HG02981 (cell line): ENCODE measurements around the gene BORCS5.
A peak's percentile ranks its signal among the peaks of the same experiment; 100 is the strongest.

ENCODE experiments used
- ATAC-seq: cut with Tn5 transposase; IDR thresholded peaks from one replicate; pipeline ENCODE4 v1.9.1; 2021; ENCODE audit warnings: mild to moderate bottlenecking, moderate library complexity; ENCODE audit not compliant: unreplicated experiment

Gene BORCS5

DNA sequence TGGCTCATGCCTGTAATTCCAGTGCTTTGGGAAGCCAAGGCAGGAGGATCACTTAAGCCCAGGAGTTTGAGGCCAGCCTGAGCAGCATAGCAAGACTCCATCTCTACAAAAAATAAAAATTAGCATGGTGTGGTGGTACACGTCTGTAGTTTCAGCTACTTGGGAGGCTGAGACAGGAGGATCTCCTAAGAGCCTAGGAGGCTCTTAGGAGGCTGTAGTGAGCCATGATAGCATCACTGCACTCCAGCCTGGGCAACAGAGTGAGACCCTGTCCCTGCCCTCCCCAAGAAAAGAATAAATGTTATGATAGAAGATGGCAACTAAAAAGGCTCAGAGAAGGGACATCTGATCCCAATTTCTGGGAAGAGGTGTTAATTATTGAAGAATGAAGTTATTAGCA lies 3.6 kb upstream of the BORCS5 start:
- ATAC-seq: no peak

DNA sequence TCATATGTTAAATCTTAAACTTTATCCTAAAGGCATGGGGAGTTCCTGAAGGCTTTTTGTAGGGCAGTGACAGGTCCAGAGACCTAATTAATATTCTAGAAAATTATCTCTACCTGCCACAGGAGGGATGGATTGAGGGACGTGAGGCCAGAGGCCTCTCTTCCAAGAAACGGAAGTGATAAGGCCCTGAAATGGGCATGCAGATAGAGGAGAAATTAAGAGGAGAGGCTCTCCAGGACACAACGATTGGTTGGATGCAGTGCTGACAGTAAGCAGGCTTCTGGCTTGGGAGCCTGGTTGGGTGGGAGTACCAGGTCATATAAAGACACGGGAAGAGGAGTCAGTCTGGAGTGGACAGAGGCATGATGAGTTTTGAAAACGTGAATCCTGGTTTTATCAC lies 3.1 kb upstream of the BORCS5 start:
- no peak for ATAC-seq

DNA sequence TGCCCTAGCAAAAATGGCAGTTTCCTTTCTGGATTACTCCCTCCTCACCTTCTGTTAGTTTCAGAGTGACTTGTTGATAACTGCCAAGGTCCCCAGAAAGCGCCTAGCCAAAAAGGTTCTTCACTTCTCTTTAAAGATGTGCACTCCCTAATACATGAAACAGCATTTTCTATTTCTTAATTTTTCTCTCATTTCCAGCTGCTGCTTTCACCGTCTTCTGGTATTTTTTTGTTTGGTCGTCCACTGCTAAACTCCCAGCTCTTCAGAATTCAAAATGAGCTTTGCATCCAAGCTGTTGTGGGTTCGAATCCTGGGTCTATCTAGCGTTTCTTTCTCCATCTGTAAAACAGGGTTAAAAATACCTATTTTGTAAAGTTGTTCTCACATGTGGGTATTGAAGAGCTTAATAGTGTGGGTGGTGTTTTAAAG lies 397 bp upstream of the BORCS5 start:
- ATAC-seq: no peak

DNA sequence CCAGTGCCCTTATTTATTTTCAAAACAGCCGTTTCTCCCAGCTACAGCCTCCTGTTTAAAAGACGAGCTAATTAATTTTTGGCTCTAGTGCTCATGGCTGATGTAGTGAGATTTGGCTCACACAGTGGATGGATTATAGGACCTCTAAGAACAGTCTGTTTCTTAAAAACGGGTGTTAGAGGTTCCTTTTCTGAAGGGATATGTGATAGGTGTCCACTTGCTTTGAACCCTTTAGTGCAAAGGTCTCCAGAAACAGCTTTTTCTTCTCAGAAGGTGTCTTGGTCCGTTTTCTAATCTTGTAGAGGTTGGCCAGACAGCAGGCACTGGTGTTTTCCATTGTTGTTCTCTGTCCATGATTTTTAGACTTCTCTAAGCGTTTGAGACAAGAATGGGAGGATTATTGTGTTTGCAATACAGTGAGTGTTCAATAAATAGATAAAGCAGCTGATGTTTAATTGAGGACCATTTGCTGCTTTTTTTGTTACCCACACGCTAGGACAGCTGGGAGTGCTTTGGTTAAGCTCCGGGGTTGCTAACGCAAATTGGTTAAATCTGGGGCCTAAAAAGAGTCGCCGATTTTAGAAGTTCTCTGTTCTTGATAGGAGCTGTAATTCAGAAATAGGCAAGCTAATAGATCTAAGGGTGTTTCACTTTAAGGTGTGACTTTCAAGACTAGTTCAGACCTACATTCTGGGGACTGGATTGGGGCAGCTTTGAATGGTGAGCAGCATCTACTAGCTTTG lies 1.0 kb downstream of the BORCS5 start:
- no peak for ATAC-seq

DNA sequence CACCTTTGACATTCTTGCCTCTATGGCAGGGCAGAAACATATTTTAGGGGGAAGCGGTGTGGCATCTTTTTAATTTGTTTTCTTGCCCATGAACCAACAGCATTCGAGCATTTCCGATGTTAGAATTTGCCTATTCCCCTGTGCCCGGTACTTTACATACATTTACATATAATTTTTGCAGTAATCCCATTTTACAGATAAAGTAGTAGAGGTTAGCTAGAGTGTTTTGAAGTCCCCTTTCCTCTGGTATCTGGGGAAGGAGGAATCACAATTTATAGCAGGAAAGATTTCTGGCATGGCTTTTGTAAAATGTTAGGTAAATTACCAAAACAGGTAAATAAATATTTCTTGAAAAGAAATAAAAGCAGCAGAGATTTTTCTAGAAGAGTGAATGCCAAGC lies 1.6 kb downstream of the BORCS5 start:
- ATAC-seq: no peak

DNA sequence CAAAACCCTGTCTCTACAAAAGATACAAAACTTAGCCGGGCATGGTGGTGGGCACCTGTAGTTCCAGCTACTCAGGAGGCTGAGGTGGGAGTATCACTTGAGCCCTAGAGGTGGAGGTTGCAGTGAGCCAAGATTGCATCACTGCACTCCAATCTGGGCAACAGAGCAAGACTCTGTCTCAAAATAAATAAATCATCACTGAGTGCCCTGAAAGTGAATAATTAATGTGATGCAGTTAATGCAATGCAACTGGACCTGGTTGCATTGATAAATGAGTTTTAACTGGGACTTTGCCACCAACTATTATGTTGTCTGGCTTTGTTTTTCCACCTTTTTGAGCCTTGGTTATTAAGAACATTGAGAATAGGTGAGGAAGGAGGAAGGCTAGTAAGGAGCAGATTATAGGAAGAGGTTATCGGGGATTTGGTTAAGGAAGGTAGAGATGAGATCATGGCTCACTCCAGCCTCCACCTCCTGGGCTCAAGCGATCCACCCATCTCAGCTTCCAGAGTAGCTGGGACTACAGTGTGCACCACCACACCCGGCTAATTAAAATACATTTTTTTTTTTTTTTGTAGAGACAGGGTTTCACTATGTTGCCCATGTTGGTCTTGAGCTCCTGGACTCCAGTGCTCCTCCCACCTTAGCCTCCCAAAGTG lies 8.0 kb downstream of the BORCS5 start:
- no peak for ATAC-seq

DNA sequence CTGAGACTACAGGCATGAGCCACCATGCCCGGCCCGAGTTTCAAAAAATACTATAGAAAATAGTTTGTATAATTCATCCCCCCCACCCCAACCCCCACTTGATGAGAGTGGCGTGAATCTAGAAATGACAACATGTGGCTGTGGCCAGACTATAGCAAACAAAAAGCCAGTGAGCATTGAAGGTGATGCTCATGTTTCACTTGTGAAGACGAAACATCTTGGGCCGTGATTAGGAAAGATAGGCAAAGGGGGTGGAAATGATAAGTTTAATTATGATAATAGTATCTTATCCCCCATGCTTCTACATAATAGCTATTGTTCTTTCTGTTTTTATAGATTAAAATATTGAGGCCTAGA lies 8.5 kb downstream of the BORCS5 start:
- ATAC-seq: no peak

DNA sequence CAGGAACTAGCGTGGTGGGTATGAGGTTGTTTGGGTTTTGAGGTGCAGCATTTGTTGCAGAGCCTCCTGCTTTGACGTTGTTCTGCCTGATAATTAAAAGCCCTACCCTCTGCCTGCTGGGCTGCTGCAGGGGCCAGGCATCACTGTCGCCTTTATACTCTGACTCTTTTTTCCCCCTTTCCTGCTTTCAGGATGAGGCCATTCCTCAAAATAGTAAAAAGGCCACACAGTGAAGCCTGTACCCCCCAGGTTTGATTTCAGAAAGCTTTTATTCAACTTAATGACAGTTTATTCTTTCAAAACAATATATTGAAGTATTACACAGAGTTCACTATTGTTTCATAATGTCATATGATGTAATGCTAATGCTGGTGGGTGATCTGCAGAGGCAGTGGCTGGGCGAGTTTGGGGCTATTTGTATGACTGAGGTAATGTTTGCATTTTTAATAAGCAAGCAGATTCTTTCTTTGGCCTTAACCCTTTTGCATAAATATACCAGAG lies 9.1 kb downstream of the BORCS5 start:
- ATAC-seq: no peak

DNA sequence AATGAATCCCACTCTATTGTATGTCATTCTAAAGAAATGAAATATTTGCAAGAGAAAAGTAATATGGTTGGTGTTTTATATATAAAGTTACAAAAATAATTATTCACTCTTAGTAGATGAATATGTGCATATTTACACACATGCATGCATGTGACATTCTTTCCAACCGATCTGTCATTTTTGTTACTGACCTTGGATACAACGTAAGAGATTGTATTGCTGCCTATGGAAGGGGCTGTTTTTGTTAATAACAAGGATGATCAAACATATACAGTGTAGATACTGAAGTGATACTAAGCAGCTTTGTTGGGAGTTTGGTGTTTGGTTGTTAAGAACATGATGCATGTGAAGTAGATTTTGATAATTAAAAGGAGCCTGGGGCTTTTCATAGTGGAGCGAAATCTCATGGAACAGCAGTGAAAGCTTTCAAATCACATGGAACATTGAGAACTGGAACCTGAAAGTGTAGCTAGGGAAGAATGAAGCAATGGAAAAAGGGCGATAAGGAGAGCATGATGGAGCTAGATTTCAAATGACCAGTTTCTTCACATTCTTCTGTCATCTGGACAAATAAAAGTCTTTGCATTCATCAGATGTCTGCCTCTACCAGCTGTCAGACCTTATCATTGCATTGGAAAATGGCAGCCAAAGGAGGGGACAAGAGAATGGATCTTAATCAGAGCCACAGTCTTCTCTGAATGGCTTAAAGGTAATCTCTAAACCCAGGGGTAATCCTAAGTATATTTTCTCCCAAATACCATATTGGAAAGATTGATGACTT lies 10.0 kb downstream of the BORCS5 start:
- no peak for ATAC-seq

DNA sequence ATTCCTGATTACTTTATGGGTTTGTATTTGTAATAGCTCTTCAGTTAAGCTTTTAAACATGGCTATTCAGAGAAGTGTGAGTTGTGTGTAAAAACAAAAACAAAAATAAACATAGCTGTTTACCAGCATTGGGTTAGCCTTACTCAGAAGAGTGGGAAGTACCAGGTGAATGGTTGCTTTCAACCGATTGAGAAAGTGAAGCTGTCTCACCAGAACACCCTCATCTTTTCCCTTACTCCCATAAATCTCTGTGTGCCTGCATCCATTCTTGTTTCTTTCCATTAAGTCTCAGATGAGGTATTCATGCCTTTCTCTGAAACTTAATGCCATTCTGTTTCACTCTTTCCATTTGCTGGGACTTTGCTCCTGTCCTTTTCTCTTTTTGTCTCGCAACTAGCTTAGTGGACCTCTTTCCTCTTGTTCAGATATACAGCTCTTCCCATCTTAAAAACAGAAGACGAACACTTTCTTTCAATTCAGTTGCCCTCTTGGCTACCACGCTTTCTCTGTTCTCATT lies 10.7 kb downstream of the BORCS5 start:
- ATAC-seq: no peak

DNA sequence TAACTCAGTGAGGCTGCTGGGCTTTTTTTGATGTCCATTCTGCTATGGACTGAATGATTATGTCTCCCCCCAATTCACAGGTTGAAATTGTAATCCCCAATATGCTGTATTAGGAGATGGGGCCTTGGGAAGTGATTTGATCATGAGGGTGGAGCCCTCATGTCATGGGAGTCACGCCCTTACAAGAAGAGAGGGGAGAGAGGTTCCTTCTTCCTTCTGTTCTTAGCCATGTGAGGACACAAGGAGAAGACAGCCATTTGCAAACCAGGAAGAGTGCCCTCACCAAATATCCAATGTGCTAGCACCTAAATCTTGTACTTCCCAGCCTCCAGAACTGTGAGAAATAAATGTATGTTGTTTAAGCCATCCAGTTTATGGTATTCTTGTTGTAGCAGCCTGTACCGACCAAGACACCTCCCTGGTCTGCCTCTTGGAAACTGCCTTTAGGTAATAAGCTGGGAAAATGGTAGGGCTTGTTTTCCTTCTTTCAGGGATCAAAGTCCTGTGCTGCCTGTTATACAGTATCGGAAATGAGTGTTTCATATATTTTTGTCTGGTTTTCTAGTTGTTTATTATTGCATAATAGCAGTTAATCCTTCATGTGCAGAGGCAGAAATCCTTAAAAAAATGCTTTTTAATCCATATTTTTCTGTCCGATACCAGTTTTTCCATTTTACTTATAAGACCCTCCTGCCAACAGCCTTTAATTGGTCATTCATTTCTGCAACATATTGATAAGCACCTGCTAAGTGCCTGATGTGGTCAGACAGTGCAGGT lies 16.3 kb downstream of the BORCS5 start:
- no peak for ATAC-seq

DNA sequence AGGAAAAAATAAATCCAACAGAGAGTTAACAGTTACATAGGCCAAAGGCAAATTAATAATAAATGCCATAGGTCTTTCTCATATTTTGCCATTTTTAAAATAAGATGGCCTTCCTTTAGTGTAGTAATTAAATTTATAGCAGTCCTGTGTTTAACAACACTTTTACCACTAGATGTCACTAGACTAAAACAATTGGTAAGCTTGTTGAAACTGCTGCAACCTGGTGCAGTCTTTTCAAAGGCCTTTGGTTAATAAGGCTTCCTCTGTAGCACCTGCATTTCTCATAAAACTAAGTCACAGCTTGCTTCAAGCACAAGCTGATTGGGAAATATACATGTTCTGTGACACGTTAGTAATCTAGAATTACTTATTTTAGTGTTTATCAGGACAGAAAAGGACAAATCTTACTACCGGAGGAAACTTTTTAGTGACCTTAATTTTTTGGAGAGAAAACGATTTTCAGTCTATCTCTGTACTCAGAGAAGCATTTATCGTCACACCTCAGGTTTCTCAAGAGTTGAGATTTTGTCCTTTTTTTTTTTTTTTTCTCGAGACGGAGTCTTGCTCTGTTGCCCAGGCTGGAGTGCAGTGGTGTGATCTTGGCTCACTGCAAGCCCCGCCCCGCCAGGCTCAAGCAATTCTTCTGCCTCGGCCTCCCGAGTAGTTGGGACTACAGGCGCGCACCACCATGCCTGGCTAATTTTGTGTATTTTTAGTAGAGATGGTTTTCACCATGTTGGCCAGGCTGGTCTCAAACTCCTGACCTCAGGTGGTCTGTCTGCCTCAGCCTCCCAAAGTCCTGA lies 20.0 kb downstream of the BORCS5 start:
- no peak for ATAC-seq

DNA sequence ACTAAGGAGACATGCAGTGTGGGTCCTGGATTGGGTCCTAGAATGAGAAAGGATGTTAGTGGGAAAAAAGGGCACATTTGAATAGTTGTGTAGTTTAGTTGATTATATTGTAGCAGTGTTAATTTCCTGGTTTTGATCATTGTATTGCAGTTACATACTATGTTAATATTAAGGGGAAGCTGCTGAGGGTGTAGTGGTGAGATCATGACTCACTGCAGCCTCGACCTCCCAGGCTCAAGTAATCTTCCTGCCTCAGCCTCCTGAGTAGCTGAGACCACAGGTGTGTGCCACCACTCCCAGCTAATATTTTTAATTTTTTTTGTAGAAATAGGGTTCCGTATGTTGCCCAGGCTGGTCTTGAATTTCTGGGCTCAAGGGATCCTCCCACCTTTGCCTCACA lies 21.7 kb downstream of the BORCS5 start:
- no peak for ATAC-seq

DNA sequence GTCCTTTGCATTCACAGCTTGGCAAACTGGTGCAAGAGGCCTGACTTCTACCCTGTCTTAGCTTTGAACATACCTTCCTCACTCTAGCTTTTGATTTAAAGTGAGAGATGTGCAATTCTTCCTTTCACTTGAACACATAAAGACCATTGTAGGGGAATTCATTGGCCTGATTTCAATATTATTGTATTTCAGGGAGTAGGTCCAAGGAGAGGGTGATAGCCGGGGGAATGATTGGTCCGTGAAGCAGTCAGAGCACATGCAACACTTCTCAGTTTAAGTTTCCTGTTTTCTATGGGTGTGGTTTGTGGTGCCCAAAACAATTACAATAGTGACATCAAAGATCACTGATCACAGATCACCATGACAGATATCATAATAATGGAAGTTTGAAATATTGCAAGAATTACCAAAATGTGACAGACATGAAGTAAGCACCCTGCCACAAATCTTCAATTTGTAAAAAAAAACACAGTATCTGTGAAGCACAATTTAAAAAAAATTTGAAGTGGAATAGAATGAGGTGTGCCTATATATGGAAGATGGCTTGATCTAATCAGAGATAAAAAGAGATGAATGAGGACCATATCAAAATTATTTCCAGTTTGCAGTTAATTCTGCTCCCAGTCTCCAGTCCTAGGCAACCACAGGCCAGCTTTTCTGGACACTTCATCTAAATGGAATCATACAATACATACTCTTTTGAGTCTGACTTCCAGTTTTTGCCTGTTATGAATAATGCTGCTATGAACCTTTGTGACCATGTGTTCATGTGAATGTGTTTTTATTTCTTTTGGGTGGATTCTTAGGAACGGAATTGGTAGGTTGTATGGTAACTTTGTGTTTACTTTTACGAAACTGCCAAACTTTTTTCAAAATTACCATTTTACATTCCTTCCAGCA lies 23.2 kb downstream of the BORCS5 start:
- peak; percentile 62 for ATAC-seq

DNA sequence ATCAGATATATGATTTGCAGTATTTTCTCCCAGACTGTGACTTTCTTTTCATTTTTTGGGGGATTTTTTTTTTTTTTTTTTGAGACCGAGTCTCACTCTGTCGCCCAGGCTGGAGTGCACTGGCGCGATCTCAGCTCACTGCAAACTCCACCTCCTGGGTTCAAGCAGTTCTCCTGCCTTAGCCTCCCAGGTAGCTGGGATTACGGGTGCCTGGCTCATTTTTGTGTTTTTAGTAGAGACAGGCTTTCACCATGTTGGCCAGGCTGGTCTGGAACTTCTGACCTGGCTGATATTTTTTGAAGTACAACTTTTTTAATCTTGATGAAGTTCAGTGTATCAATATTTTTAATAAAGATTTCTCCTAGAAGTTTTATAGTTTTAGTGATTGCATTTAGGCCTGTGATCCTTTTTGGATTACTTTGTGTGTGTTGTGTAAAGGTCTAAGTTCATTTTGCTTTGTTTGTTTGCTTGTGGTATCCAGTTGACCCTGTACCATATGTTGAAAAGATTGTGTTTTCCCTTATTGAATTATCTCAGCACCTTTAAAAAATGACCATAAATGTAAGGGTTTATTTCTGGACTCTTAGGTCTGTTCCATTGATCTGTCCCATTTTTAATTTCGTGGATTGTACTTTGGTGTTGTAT lies 24.2 kb downstream of the BORCS5 start:
- ATAC-seq: no peak

DNA sequence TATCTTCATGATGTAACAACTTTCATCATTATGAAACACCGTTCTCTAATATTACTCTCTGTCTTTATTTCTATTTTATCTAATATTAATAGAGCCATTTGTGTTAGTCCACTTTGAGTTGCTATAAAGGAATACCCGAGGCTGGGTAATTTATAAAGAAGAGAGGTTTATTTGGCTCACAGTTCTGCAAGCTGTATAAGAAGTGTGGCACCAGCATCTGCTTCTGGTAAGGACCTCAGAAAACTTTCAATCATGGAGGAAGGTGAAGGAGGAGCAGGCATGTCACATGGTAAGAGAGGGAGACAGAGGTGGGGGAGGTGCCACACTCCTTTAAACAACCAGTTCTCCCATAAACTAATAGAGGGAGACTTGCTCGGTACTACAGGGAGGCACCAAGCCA lies 25.1 kb downstream of the BORCS5 start:
- no peak for ATAC-seq

DNA sequence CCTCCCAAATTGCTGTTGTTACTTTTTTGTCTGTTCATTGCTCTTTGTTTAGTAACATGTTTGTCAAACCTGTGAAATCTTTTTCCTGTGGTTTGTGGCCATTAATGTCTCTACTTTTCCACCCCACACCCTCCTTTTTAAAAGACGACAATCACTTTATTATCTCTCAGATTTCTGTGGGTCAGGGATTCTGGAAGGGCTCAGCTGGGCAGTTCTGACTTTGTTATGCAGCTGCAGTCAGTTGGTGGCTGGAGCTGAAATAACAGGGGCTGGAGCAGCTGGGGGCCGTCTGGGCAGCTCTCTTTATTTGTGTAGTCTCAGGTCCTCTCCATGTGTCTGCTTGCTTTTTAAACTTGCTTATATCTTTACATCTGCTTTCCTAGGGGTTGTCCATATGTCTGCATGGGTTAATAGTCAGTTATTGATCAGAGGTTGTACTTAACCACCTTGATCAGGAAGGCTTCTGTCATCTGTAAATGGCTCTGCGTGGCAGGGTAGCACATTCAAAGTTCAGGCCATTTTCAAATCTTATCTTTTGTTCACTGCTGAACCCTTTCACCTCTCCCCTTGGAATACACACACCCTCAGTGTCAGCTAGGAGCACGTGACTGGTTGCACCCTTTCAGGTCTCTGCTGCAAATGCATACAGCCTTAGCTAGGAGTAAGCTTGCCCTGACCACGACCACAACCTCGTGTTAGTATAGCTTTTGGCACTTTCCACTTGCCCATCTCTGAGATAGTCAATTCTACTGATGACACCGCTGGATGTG lies 27.9 kb downstream of the BORCS5 start:
- no peak for ATAC-seq

DNA sequence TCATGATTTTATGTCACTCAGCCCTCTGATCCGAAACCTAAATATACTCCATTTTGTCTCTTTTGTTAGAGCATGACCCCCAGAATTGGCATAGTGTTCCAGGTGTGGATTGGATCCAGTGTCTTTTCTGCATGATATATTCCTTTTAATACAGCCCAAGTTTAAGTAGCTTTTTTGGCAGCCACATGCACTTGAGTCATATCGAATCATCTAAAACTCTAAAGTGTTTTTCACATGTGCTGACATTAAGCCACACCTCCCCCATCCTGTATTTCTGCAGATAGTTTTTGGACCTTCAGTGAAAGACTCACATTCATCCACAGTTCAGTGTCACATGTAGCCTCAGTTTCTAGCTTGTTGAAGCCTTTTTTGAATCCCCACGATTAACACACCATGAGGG lies 30.6 kb downstream of the BORCS5 start:
- no peak for ATAC-seq
